Neural cell (in vitro differentiated cells): ENCODE measurements around the gene SMCO1.

Experiments used
- CTCF ChIP-seq: fragments of 450-650 bp; IDR thresholded peaks from 2 replicates; pipeline ENCODE4 v1.5.1; 2014; ENCODE audit warnings: antibody characterized with exemption, mild to moderate bottlenecking, moderate library complexity; ENCODE audit not compliant: poor library complexity, severe bottlenecking
- EP300 ChIP-seq: fragments of 450-650 bp; conservative IDR thresholded peaks from 2 replicates; pipeline ENCODE4 v1.6.1; 2014; ENCODE audit warnings: antibody characterized with exemption, mild to moderate bottlenecking, moderate library complexity; ENCODE audit not compliant: poor library complexity, severe bottlenecking
- POLR2AphosphoS5 ChIP-seq: IDR thresholded peaks from 2 replicates; pipeline ENCODE4 v1.6.1; 2012
- RAD21 ChIP-seq: fragments of 450-650 bp; conservative IDR thresholded peaks from 2 replicates; pipeline ENCODE4 v1.6.1; 2014; ENCODE audit warnings: antibody characterized with exemption, mild to moderate bottlenecking, moderate library complexity
- REST ChIP-seq: IDR thresholded peaks from 2 replicates; pipeline ENCODE4 v1.6.1; 2012; ENCODE audit warnings: borderline replicate concordance
- TAF1 ChIP-seq: IDR thresholded peaks from 2 replicates; pipeline ENCODE4 v1.6.1; 2012; ENCODE audit warnings: low read depth

- TF ChIP-seq CTCF (no peak), EP300 (no peak), POLR2AphosphoS5 (no peak), REST (no peak), RAD21 (no peak), TAF1 (no peak)
These were observed 29.4 kb upstream of the SMCO1 start for GRCh38 chr3:196544491-196544992.
